NAMALWA (cell line): ENCODE results near the gene SYNRG.
"Not testable (repeated sequence)": the region's sequence is repeated elsewhere in the genome, so short reads cannot be mapped to it uniquely, and the experiment has no call there.

Experiments
- DNase-seq: peaks from one replicate; pipeline ENCODE4 v3.0.0-alpha.2; 2015; ENCODE audit warnings: low spot score

SYNRG gene

GRCh38 chr17:37543637-37544052 lies 65.6 kb downstream of the SYNRG start:
- no peak for DNase-seq

DNA sequence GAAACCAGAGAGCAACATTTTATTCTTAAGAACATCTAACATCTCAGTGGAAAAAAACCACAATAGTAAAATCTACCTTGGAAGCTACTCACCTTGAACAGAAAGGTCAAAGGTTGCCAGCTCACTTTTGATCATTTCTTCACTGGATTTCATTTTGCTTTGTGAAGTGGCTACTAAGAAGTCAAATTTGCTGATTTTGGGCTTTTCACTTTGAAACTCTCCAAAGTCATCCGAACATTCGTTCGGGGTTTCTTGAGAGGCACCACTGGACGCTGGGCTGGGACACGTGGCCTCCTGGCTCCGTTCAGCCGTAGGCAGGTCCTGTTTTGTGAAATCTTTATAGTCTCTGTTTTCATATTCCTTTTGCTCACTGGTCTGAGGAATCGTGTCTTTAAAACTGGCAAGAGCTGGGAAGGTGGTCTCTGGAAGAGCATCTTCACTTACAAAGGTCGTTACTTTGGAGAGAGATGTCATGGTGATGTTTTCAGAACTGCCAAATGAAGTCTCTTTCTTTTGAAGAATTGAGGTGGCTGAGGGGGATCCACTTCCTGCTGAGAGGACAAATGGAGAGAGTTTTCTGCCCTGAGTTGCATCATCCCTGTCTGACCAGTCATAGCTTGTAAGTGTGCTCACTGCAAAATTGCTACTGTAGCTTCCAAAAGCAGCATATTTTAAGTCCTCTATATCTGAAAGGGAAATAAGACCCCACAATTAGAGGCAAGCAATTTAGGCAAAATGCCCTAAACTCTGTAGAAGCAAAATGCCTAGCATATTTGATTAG lies 67.1 kb downstream of the SYNRG start:
- no peak for DNase-seq

DNA sequence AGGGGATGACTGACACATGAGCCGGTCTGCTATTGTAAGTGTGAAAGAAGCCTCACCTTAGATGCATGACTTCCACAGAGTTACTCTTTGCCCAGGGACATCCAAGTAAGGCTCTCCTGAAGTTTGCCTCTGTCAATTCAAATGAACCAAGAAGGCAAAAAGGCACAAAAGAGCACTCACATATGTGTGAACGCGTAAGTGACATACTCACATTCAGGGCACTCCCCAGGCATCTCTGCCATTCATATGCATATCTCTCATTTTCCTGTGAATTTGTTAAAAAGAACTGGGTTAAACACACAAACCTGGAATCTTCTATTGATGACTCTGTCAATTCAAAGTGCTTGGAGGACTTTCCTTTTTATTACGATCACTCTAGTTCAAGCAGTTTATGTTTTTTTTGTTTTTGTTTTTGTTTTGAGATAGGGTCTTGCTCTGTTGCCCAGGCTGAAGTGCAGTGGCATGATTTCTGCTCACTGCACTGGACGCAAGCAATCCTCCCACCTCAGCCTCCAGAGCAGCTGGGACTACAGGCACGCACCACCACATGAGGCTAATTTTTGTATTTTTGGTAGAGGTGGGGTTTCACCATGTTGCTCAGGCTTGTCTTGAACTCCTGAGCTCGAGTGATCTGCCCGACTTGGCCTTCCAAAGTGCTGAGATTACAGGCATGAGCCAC lies 70.1 kb downstream of the SYNRG start:
- no peak for DNase-seq

DNA sequence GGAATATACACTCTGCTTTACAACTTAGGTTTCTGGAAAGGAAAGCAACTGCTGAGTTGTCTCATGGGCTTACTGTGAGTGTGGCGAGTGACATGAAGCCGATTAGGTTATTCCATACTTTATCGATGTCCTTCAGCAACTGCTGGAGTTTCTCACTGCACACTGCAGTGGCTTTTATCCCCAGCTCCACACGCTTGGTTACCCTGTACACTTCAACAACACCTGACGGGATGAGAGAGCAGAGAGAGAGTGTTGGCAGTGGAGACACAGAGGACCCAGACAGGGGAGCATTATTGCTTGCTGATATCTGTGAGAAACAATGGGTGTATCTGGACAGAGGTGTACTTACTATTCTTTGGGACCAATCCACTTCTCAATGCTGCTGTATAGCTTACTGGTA lies 73.3 kb downstream of the SYNRG start:
- DNase-seq = no peak

- no peak for DNase-seq
Measured at GRCh38 chr17:37532756-37533155, 76.5 kb downstream of the SYNRG start.

GRCh38 chr17:37530420-37530819 lies 78.8 kb downstream of the SYNRG start:
- DNase-seq = no peak

DNA sequence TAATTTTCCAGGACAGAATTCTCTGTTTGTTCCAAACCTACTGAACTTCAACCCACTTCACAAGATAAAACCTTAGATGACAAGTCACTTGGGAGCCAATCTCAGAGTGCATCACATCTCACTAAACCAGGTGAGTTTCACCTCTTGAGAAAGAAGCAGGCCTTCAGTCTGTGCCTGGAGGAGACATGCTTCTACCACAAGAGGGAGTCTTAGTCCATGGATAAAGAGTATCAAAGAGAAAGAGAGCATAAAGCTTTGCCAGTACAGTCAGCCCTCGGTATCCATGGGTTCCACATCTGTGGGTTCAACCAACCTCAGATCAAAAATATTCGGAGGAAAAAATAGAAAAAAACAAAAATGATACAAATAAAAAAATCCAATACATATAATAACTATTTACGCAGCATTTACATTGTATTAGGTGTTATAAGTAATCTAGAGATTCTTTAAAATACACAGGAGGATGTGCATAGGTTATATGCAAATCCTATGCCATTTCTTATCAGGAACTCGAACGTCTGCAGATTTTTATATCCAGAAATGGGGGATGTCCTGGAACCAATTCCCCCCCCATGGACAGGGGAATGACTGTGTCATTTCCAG lies 81.9 kb downstream of the SYNRG start:
- peak; percentile 74 for DNase-seq

GRCh38 chr17:37523715-37524219 lies 85.5 kb downstream of the SYNRG start:
- DNase-seq = no peak

DNA sequence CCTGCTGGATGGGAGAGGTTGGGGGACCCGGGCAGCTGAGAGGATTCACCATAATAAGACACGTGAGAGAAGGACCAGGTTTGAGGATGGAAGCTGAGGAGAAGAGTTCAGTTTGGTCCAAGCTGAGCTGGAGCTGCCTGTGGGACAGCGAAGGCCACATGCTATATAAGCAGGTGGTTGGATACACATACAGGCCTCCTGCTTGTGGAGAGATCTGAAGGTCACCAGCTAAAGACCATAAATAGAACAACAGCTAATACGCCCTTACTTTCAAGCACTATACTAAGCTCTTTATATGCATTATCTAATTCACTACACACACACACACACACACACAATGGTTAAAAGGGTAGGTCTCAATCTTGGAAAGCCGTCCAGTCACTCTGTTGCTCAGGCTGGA lies 87.4 kb downstream of the SYNRG start:
- DNase-seq = no peak

DNA sequence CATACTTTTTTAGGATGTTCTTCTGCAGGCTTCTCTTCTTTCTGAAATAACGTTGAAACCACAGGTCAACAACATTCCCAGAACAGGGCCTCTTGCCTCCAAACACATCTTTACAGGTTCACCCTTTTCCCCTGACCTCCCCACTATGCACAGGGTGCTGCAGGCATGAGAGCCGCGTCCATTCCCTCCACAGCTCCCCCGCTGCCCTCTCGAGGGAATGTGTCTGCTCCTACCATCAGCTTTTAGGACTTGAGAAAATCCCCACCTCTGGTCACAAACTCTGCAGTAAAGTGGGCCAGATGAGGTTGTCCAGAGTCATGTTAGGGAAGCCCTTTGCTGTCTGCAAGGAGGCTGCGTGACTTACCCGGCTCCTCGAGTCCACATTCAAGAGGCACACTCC lies 89.0 kb downstream of the SYNRG start:
- DNase-seq = no peak

DNA sequence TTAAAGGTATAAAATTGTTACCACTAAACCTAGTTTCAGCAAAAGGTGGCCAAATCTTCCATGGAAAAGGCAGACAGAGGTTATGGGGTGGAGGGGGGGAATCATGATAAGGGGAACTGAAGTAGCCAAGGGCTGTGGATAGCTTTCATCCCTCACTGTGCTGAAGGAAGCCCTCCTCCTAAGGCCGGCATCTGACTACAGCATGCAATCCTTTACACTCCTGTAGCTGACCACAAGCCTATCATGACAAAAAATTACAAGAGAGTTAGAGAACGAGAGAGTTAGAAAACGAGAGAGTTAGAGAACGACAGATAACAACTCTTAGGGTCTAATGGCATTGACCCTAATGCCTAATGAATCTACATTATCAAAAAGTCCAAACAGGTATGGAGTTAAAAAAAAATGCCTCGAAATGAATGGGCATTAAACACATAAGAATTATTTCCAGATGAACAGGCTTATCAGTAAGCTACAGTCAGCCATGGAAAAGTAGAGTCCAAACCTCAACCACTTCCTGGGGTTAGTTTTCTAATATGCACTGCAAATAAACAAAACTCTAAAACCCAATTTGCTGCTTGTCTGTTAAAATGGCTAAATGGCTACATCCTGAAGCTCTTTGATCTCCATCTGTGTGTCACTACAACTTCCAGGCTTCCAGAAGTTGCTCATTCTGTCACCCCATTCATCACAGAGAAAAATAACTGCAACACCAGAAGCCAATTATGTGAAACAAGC lies 89.8 kb downstream of the SYNRG start:
- DNase-seq = no peak

GRCh38 chr17:37518826-37519225 lies 90.4 kb downstream of the SYNRG start:
- DNase-seq = no peak

GRCh38 chr17:37517881-37518280 lies 91.3 kb downstream of the SYNRG start:
- DNase-seq = no peak

GRCh38 chr17:37516127-37516571 lies 93.1 kb downstream of the SYNRG start:
- no peak for DNase-seq

GRCh38 chr17:37513711-37514110 lies 95.5 kb downstream of the SYNRG start:
- DNase-seq = no peak

DNA sequence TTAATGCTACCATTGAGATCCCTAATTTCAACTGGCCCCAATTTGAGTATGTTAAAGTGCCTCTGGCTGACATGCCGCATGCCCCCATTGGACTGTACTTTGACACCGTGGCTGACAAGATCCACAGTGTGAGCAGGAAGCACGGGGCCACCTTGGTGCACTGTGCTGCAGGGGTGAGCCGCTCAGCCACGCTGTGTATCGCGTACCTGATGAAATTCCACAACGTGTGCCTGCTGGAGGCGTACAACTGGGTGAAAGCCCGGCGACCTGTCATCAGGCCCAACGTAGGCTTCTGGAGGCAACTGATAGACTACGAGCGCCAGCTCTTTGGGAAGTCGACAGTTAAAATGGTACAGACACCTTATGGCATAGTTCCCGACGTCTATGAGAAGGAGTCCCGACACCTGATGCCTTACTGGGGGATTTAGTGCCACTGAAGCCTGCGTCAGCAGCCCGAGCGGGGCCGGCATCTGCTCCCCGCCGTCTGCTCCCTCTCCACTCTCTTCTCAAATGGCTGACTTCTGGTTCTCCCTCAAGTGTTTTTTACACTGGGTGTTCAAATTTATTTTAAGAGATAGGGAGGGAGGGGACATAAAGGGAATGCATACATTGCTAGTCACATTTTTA lies 96.7 kb downstream of the SYNRG start:
- no peak for DNase-seq

GRCh38 chr17:37511642-37512041 lies 97.6 kb downstream of the SYNRG start:
- not testable (repeated sequence) for DNase-seq

DNA sequence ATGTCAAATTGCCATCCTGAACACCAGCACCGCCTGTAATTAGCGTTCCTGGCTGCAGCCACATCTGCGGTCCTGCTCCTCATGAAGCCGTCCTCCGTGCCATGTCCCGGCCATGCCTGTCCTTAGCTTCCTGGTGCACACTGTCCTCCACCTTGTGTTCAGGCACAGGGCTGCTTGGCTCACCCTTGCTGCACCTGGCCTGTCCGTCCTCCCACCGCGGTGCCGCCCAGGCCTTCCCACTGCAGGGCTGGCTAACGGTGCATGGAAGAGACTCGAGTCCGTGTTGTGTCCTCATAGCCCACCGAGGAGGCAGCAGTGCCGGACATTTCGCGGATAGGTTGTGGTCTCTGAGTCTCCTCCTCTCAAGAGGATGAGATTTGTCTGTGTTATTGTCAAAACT lies 99.2 kb downstream of the SYNRG start:
- DNase-seq = no peak

DNA sequence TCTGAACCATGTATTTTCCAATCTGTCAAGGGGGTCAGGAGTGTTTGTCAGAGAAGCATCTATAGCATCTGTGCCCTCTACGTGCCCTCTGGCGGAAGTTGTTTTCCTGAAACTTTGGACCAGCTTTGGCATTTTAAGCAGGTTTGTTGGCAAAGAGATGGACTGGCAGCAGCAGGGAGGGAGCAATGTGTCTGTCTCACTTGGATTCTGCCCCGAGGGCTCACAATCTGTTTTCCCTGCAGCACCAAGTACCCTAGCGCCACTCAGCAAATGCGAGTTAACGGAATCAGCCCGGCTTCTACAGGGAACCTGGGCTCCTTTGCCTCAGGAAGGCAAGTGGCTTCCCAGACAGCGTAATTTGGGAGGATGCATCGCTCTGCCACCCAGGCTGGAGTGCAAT lies 102.1 kb downstream of the SYNRG start:
- no peak for DNase-seq

- DNase-seq = peak; percentile 73
Measured at GRCh38 chr17:37506678-37507077, 102.5 kb downstream of the SYNRG start.

GRCh38 chr17:37505333-37505732 lies 103.9 kb downstream of the SYNRG start:
- no peak for DNase-seq

GRCh38 chr17:37503148-37503547 lies 106.1 kb downstream of the SYNRG start:
- DNase-seq = no peak
